Esophagus squamous epithelium (tissue), 4 donors: ENCODE data around the gene ELOVL2.

Experiments
- CTCF ChIP-seq, 6 experiments: fragments of 450-650 bp in 4 of 6; fragments of 200-600 bp in 2 of 6; sonication (generic) in 2 of 6; IDR thresholded peaks; one replicate each; pipeline ENCODE4 v1.5.1; 2016 to 2019; ENCODE audit warnings: antibody characterized with exemption in 6 of 6, mild to moderate bottlenecking in 4 of 6, moderate library complexity in 4 of 6
- POLR2A ChIP-seq, 4 donors: fragments of 450-650 bp; IDR thresholded peaks; one replicate each; pipeline ENCODE4 v1.6.1; 2017; ENCODE audit warnings: antibody characterized with exemption in 4 of 4, mild to moderate bottlenecking in 4 of 4, moderate library complexity in 3 of 4

DNA sequence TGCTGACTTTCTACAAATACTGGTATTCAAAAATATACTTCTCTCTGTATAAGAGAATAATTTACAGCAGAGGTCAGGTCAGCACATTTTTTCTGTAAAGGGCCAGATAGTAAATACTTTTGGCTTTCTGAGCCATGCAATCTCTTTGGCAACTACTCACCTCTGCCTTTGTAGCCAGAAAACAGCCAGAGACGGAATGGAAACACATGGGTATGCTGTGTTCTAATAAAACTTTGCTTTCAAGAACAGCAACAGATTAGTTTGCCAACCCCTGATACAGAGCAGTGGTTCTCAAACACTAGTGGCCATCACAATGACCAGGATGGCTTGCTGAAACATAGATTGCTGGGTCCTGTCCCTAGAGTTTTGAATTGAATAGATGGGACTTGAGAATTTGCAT lies 111.0 kb downstream of the ELOVL2 start:
- TF ChIP-seq CTCF (IDR thresholded peaks at IDR 0.05) (no peak), POLR2A (IDR thresholded peaks at IDR 0.05) (no peak)
